SIG-M5 treated with dmso at 0.1 percent for 504 hours (cell line): ENCODE results near the gene EPHA6.

ENCODE experiments used
- DNase-seq: peaks from one replicate; lab custom pipeline; 2025; ENCODE audit not compliant: unreplicated experiment; lab: John Stamatoyannopoulos, UW

EPHA6 gene

DNA sequence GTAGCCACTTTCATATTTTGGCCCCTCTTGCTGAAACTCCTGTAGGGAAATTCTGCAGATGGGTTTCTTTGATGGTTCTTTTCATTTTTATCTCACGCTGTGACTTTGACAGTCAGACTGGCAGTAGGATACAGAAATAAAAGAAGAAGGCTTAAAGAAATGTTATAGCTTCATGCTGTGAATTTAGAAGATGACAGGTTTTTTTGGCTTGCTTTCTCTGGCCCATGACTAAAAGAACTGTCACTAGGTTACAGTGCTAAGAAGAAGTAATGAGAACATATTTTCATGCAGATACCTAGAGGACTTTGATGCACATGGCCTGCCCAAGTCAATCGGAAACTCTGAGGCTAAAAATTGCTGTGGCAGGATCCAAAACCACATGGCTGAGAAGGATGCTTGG is 334.5 kb downstream of the EPHA6 start:
- no peak for DNase-seq

DNA sequence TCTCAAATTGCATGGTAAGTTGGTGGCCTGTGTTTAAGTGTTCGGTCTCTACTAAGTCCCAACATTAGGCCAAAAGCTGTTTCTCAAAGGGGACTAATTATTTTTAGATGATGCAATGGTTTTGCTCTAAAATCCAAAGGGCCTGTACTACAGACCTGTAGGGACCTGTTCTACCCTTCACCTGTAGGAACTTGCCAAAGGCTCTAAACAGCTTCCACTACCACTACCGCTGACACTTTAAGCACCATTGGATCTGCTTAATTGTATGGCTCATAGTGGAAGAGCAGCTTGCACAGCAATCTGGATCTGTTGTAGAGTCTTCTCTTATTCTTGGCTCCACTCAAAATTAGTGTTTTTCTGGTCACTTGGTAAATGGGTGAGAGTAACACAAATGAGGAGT is 346.8 kb downstream of the EPHA6 start:
- no peak for DNase-seq

DNA sequence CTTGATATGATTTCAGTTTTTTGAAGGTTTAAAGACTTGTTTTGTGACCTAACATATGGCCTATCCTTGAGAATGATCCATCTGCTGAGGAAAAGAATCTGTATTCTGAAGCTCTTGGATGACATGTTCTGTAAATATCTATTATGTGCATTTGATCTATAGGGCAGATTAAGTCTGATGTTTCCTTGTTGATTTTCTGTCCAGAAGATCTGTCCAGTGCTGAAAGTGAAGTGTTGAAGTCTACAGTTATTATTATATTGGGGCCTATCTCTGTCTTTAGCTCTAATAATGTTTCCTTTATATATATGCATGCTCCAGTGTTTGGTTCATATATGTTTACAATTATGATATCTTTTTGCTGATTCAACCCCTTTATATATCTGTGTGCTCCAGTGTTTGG is 362.8 kb downstream of the EPHA6 start:
- no peak for DNase-seq

DNA sequence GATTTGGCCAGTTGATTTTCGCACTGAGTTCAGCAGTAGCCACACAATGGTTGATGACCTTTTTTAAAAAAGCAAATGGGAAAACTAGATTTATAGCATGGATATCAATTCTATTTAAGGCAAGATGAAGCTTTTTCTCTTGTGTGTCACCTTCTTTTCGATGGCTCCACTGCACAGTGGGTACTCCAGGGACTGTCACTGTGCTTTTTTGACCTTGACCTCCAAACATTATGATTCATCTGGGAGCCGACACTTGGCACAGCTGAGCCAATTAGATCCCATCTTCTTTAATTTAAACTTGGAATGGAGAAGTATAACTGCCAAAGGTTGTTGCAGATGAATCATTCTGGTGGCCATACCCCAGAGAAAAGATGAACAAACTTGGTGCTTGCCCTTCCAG is 367.3 kb downstream of the EPHA6 start:
- DNase-seq, result no peak

DNA sequence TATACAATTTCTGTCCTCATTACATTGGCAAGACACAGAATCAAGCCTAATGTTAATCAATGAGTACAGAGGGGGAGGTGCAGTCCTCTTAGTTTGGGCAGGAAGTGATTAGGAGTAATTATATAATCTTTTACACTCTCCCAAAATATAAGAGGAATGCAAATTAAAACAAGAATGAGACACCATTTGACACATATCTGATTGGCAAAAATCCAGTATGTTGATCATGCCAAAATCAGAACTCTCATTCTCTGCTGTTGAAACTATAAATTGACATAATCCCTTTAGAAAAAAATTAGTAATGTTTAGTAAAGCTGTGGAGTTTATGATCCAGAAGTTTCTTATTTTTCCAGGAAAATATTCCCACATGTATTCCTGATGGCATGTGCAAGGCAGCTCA is 373.4 kb downstream of the EPHA6 start:
- DNase-seq, result no peak

DNA sequence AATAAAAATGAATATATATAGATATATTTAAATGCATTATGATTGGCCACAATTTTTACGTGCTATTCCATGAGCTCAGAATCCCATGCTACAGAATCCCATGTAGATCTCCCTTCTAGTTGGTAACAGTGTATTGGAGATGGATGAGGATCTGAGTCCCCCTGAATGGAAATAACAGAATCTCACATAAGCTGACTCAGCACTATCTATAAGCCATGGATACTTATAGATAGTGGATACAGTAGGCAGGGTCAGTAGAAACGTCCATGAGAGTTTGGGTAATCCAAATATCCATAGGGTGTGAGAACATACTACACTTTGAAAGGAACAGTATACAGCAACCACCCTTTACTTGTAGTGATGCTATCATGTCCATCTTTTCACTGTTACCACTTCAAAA is 375.4 kb downstream of the EPHA6 start:
- no peak for DNase-seq

DNA sequence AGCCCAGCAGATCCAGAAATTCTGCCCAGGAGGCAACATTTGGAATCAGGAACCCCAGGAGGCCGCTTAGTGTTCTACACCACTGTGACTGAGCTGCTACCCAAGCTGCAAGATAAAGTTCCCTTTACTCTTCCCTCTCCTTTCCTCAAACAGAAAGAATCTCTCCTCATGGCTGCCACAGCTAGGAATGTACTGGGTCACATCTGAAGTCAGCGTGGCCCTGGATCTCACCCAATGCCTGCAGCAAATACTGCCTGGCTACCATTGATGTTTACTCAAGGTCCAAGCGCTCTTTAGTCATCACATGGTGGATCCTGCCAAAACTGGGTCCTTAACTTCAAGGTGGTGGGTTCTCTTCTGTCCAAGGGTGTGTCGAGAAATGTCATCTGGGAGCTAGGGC is 382.7 kb downstream of the EPHA6 start:
- no peak for DNase-seq

DNA sequence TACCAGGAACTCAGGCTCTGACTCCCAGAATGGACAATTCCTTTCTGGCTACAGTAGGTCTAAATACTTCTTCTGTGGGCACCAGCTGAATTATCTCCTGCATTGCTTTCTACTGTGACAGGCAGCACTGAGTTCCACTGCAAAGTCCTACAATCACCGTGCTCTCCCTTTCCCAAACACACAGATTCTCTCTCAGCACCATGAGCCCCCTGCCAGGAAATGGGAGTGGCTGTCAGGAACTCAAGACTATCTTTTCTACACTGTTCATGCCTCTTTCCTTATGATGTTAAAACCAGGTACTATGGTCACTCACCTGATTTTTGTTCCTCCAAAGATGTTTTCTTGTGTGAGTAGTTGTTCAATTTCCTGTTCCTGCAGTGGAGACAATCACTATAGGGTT is 383.4 kb downstream of the EPHA6 start:
- no peak for DNase-seq

DNA sequence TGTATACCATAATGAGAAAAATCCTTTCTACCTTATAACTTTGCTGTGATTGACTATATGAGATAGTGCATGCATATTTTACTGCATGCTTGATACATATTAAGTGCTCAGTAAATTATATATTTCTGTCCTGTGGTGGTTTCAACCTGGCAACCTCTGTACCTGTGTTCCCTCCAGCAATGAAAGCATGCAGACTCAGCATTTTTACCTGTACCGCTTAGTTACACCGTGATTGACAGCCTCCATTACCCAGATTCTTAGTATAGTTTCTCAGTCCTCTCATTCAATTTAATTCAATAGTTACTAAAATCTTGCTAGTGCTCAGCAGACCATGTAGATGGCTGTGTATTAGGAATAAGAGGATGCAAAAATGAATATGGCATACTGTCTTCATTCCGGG is 386.0 kb downstream of the EPHA6 start:
- DNase-seq, result no peak

DNA sequence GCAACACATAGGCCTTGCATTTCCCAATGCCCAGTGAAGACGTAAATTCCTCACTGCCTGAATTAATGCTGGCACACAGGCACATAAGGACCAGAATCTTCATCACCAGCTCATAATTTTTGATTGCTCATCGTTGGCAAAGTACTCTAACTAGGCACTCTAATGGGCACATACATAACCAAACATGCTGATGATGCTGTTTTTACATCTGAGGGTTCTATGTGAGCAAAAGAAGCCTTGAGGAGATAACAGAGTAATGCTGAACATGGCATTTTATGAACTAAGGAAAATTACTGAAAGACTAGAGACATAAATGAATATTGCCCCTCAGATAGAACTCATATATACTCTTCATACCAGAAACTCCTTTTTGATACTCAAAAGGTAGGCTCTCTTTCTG is 387.4 kb downstream of the EPHA6 start:
- no peak for DNase-seq

DNA sequence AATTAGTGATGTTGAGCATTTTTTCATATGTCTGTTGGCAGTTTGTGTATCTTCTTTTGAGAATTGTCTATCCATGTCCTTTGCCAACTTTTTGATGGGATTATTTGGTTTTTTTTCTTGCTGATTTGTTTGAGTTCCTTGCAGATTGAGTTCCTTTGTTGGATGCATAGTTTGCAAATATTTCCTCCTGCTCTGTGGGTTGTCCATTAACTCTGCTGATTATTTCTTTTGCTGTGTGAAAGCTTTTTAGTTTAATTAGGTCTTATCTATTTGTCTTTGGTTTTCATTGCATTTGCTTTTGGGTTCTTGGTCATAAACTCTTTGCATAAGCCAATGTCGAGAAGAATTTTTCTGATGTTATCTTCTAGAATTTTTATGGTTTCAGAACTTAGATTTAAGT is 414.6 kb downstream of the EPHA6 start:
- no peak for DNase-seq

DNA sequence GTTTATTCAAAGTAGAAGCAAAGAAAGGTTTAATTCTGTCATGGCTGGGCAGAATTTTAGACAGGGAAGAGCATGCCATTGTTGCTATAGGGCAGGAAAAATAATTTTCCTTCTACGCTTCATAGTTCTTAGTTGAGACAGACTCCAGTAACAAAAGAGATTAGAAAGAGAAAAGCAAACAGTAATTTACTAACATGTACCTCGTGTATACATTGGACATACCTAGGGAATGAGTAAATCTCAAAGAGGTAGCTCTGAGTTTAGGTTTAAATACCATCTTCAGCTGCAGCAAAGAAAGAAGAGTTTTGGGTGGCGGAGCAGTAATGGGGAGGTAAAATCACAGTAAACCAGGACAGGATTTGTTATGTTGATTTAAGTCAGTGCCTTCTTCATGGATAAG is 416.1 kb downstream of the EPHA6 start:
- peak; percentile 43 for DNase-seq

DNA sequence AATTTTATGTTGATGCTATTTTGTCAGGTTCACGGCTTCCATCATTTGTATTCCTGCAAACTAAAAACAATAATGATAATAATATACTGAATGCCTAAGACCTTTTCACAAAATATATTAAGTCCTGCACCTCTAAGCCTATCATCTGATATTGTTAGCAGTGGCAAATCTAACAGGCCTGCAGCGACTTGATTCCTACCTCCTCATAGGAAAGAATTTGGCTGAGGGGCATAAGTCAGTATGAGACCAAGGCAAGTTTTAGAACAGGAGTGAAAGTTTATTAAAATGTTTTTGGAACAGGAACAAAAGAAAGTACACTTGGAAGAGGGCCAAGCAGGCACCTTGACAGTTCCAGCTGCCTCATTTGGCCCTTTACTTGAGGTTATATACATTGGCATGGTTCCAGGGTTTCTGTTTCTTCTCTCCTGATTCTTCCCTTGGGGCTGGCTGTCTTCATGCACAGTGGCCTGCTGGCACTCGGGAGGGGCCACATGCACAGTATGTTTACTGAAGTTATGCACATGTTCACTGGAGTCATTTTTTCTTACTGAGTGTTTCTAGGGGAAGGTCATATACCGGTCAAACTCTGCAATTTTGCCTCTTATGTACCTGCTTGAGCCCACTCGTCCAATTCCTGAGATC is 418.1 kb downstream of the EPHA6 start:
- peak; percentile 56 for DNase-seq

DNA sequence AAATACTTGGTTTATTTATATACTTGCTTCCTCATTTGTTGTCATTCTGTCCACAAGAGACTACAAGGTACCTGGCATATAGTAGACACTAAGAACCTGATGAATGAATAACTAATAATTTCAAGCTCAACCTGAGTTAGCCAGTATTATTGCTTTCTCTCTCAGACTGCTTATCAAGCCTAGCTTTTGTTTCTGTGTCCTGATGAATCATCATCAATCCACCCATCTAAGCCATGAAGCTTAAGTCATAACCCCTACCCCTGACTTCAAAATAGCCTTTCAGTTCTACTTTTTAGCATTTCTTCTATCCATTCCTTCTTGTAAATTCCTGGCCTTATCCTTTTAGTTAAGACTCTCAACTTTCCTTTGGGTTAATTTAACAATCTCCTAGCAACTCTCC is 420.8 kb downstream of the EPHA6 start:
- DNase-seq, result no peak

DNA sequence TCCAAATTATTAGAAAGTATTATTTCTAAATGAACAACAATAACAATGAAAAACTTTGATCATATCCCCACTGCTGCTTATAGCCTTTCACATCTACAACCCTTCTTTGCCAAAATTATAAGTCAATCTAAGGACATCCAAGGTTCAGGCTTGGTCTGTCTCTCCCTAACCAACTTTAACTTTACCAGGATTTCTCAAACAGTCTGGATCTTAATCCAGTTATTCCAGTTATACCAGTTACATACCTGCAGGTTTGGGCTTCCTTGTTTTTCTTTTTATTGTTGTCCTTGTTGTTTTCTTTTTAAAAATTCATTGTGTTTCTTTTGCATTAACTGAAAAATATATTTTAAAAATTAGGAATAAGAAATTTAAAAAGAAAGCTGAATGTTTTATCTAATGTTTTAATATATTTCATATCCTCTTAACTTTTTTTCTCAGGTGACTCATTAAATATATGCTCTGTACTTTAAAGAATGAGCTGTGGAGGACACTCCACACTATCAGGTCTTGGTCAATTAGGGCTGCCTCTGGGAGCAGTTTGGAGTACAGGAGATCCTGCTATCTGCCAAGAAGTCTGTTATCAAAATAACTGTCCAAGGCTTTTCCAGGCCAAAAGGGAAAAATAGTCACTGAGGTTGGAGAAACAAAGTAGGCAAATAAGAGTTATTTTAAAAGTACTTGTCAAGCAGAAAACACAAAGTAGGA is 421.4 kb downstream of the EPHA6 start:
- DNase-seq, result peak; percentile 47

DNA sequence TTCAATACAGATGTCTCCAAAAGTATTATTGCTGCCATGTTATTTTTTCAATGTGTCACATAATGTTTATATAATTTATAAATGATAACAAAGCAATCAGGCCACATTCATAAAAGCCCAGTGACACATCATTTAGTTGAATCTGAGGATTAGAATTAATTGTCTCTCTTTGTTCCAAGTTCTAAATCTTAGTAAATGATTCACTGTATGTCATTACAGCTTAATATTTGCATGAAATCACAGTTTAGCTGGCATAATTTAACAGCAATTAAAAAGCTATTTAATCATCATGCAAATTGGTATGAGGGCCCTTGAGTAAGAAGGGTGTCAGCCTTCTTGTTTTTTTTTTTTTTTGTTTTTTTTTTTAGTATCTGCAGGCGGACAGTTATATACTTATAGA is 427.0 kb downstream of the EPHA6 start:
- DNase-seq, result no peak

DNA sequence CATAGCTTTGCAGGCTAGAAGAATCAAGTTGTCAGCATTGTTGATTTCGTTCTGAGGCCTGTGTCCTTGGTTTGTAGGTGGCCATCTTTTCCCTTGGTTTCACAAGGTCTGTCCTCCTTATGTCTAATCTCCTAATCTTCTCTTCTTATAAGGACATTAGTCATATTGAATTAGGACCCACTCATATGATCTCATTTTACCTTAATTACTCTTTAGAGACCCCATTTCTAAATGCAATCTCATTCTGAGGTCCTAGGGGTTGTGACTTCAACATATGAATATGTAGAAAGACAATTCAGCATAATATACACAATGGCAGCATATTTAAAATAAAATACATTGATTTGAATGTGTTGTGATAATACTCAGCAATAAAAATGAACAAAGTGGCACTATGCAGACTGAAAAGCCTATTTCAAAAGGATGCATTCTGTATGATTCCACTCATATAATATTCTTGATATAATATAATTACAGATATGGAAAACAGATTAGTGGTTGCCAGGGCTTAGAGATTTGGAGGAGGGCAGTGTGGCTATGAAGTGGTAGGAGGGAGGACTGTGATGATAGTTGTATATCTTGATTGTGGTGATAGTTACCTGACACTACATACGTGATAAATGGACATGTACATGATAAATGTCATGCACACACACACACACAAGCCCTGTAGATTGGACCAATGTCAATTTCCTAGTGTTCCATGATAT is 431.0 kb downstream of the EPHA6 start:
- no peak for DNase-seq

DNA sequence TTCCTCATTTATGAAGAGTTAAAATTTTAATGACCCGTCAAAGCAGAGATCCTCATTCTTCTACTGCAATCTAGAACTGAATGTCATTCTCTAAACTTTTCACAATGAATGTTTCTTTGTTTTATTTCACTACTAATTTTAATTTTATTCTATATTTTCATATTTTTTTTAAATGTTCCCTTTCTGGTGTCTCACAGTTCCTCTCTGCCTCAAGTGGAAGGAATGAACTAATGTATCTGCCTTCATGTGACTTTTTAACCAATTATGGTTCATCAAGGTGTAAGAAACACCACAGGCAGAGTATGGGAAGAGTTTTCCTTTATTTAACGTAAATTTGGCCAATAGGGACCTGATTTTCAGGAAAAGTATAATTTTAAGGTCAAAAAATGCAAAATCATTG is 441.7 kb downstream of the EPHA6 start:
- no peak for DNase-seq

DNA sequence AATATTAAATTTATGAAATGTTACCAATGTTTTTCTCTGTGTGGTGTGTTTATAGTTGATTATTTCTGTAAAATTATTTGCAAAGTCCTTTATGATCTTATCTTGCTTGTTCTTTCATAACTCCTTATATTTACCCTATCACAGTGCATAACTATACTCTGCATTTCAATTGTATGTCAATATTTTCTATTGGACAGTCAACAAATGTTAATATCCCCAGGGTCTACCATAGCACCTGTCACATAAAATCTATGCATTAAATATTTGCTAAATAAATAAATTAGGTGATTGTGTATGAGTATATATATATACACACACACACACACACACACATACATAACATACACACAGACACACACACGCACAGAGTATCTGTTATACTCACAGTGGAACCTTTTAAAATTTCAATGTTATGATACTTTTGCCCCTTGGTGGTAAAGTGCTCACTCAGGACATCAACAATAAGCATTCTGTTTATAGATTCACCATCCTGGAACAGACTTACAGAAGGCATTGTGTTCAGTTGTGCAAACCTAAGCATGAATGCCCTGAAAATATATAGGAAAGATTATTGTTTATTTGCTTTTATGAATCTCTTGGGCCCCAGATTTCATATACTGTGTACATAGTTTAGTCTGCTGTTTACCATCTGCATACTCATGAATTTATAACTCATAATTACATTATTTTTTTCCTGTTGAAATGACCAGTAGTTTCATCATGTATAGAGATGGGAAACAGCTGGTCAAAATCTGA is 443.7 kb downstream of the EPHA6 start:
- DNase-seq, result no peak

DNA sequence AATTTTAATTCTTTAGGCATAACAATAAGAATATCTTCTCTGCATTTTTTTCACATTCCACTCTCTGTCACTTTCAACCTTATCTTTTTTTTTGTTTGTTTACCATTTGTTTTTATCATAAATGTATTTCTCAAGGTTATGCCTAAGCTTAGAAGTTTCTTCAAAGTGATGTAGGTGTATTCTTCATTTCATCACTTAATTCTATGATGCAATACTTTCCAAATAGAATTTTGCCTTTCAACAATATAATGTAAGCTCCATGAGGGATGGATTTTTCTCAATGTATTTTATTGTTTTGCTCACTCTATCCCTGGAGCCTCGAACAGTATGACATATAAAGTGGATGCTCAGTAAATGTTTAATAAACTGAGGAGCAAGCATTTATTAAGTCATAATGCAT is 444.9 kb downstream of the EPHA6 start:
- no peak for DNase-seq

DNA sequence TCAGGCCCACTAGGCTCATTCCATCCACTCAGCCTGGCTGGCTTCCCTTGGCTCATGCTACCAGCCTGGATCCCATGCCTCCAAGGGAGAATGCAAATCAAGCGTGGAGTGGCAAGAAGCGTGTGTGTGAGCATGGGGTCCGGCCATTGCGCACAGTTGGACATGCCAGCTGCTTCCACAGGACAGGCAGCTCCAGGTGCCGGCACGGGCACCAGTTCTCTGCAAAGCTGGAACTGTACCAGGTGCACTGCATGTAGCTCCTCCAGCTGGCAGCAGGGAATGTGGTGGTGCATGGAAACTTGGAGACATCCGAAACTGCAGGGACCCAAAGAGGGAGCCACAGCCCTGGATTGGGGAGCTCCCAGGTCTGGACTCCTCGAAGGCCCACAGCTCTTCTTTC is 449.8 kb downstream of the EPHA6 start:
- no peak for DNase-seq
